Liver (tissue), 3 donors: ENCODE results near the gene MMP28.

ENCODE experiments used
- CTCF ChIP-seq: fragments of 150-350 bp; IDR thresholded peaks from 2 replicates; pipeline ENCODE4 v1.5.1; 2017; ENCODE audit warnings: improper control_type of control experiment, low read depth, low read length; ENCODE audit not compliant: missing input control
- GABPA ChIP-seq, 2 donors: IDR thresholded peaks in 1 of 2; conservative IDR thresholded peaks in 1 of 2; 2 replicates each; pipeline ENCODE4 v1.6.1; 2016; ENCODE audit warnings: antibody characterized with exemption in 2 of 2, mild to moderate bottlenecking in 1 of 2, moderate library complexity in 1 of 2
- RAD21 ChIP-seq, 2 donors: IDR thresholded peaks; 2 replicates each; pipeline ENCODE4 v1.6.1; 2016; ENCODE audit warnings: antibody characterized with exemption in 2 of 2, mild to moderate bottlenecking in 2 of 2
- REST ChIP-seq: IDR thresholded peaks from 2 replicates; pipeline ENCODE4 v1.6.1; 2016; ENCODE audit warnings: antibody characterized with exemption, mild to moderate bottlenecking
- YY1 ChIP-seq: IDR thresholded peaks from 2 replicates; pipeline ENCODE4 v1.6.1; 2016; ENCODE audit warnings: antibody characterized with exemption, mild to moderate bottlenecking
- donor health status: healthy.
- donor health status: healthy.

DNA sequence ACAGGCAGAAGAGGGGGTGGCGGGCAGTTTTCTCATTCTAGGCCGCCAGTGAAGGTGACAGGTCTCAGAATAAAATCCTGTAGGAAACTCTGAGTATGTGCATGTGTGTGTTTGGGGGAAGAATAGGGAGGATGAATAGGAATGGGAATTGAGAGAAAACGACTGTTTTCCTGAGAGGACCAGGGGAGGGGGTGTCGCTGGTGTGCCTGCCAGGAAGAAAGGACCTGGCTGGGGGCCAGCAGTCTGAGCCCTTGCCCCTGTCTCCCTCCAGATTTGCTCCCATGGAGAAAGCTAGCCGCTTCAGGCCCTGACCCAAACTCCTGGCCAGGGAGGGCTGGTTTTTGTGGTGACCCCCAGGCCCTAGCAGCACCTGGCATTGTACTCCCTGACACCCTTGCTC, 20.4 kb downstream of the MMP28 start:
- no peak for TF ChIP-seq REST
- TF ChIP-seq RAD21 (IDR thresholded peaks at IDR 0.05): no peak
- no peak for TF ChIP-seq CTCF
- no peak for TF ChIP-seq GABPA (IDR thresholded peaks at IDR 0.05 in 1 of 2, conservative IDR thresholded peaks at IDR 0.05 in 1 of 2)
- TF ChIP-seq YY1: no peak
